H9 (cell line): ENCODE results near the gene LRP8. TPM values are rescaled to one million over a fixed set of nuclear protein-coding genes. Genes with fewer than 3 reads are reported as not detected.

Source experiments
- DNase-seq: peaks from one replicate; pipeline ENCODE4 v3.0.0-alpha.2; 2017
- H2AFZ ChIP-seq: one replicate; pipeline ENCODE4 v1.6.1; 2013; ENCODE audit warnings: mild to moderate bottlenecking, low read length, control low read depth, moderate library complexity
- H2AK5ac ChIP-seq: 2 replicates; pipeline ENCODE4 v1.6.1; 2013; ENCODE audit warnings: low read length, control low read depth, mixed read lengths; ENCODE audit not compliant: insufficient read length
- H2BK120ac ChIP-seq: one replicate; pipeline ENCODE4 v1.6.1; 2013; ENCODE audit warnings: low read depth, mild to moderate bottlenecking, low read length, control low read depth, inconsistent platforms; ENCODE audit not compliant: poor library complexity, severe bottlenecking
- H2BK12ac ChIP-seq: 2 replicates; pipeline ENCODE4 v1.6.1; 2013; ENCODE audit warnings: low read length, control low read depth, mixed read lengths, low read depth; ENCODE audit not compliant: insufficient read length
- H2BK15ac ChIP-seq: 2 replicates; pipeline ENCODE4 v1.6.1; 2013; ENCODE audit warnings: low read depth, low read length, control low read depth
- H2BK20ac ChIP-seq: one replicate; pipeline ENCODE4 v1.6.1; 2013; ENCODE audit warnings: low read depth, mild to moderate bottlenecking, low read length, control low read depth, inconsistent platforms; ENCODE audit not compliant: poor library complexity, severe bottlenecking
- H2BK5ac ChIP-seq: 2 replicates; pipeline ENCODE4 v1.6.1; 2013; ENCODE audit warnings: low read length, control low read depth, mixed read lengths; ENCODE audit not compliant: insufficient read length
- H3K14ac ChIP-seq: 2 replicates; pipeline ENCODE4 v1.6.1; 2013; ENCODE audit warnings: low read length, control low read depth; ENCODE audit not compliant: insufficient read depth
- H3K18ac ChIP-seq: 2 replicates; pipeline ENCODE4 v1.6.1; 2013; ENCODE audit warnings: low read depth, mild to moderate bottlenecking, mixed read lengths, low read length, control low read depth; ENCODE audit not compliant: insufficient read length
- H3K23ac ChIP-seq: 2 replicates; pipeline ENCODE4 v1.6.1; 2013; ENCODE audit warnings: low read length, control low read depth, mixed read lengths, low read depth; ENCODE audit not compliant: insufficient read length
- H3K23me2 ChIP-seq: 2 replicates; pipeline ENCODE4 v1.6.1; 2013; ENCODE audit warnings: low read depth, mild to moderate bottlenecking, mixed read lengths, low read length, control low read depth; ENCODE audit not compliant: insufficient read length, poor library complexity, severe bottlenecking
- H3K27ac ChIP-seq: 2 replicates; pipeline ENCODE4 v1.5.1; 2013; ENCODE audit warnings: low read length, control low read depth, mixed read lengths, low read depth; ENCODE audit not compliant: insufficient read length
- H3K27me3 ChIP-seq: 2 replicates; pipeline ENCODE4 v1.6.1; 2013; ENCODE audit warnings: low read length, control low read depth, inconsistent platforms; ENCODE audit not compliant: insufficient read depth
- H3K4ac ChIP-seq: 2 replicates; pipeline ENCODE4 v1.6.1; 2013; ENCODE audit warnings: low read depth, mild to moderate bottlenecking, control low read depth, inconsistent platforms, low read length, moderate library complexity
- H3K4me1 ChIP-seq: 2 replicates; pipeline ENCODE4 v1.6.1; 2013; ENCODE audit warnings: low read length, control low read depth, inconsistent platforms; ENCODE audit not compliant: insufficient read depth
- H3K4me2 ChIP-seq: 2 replicates; pipeline ENCODE4 v1.6.1; 2013; ENCODE audit warnings: low read length, control low read depth, mixed read lengths; ENCODE audit not compliant: insufficient read length, insufficient read depth
- H3K56ac ChIP-seq: 2 replicates; pipeline ENCODE4 v1.6.1; 2013; ENCODE audit warnings: low read depth, mild to moderate bottlenecking, mixed read lengths, low read length, control low read depth; ENCODE audit not compliant: insufficient read length
- H3K79me1 ChIP-seq: 2 replicates; pipeline ENCODE4 v1.6.1; 2013; ENCODE audit warnings: low read depth, mild to moderate bottlenecking, moderate library complexity, low read length, control low read depth, inconsistent platforms; ENCODE audit not compliant: insufficient read depth, poor library complexity, severe bottlenecking
- H3K79me2 ChIP-seq: 2 replicates; pipeline ENCODE4 v1.6.1; 2013; ENCODE audit warnings: low read length, control low read depth, inconsistent platforms; ENCODE audit not compliant: insufficient read depth
- H3K9ac ChIP-seq: 2 replicates; pipeline ENCODE4 v1.6.1; 2013; ENCODE audit warnings: low read length, control low read depth, mixed read lengths; ENCODE audit not compliant: insufficient read length; ENCODE audit errors: extremely low read depth
- H3K9me3 ChIP-seq: one replicate; pipeline ENCODE4 v1.6.1; 2013; ENCODE audit warnings: low read depth, low read length, inconsistent platforms; ENCODE audit not compliant: control insufficient read depth
- H3T11ph ChIP-seq: one replicate; pipeline ENCODE4 v1.6.1; 2013; ENCODE audit warnings: mild to moderate bottlenecking, low read length, control low read depth, inconsistent platforms
- H4K20me1 ChIP-seq: one replicate; pipeline ENCODE4 v1.6.1; 2013; ENCODE audit not compliant: control insufficient read depth, insufficient read length, insufficient read depth
- H4K5ac ChIP-seq: 2 replicates; pipeline ENCODE4 v1.6.1; 2013; ENCODE audit warnings: low read depth, mild to moderate bottlenecking, mixed read lengths, low read length, control low read depth; ENCODE audit not compliant: insufficient read length
- H4K8ac ChIP-seq: replicated peaks from 2 replicates; pipeline ENCODE4 v1.6.1; 2013; ENCODE audit warnings: low read length, control low read depth, mixed read lengths, low read depth; ENCODE audit not compliant: insufficient read length
- H4K91ac ChIP-seq: 2 replicates; pipeline ENCODE4 v1.6.1; 2013; ENCODE audit warnings: low read depth, mild to moderate bottlenecking, moderate library complexity, mixed read lengths, low read length, control low read depth; ENCODE audit not compliant: insufficient read length
- H3K27ac Mint-ChIP-seq, 3 experiments: 2 replicates in 2 of 3; 3 replicates in 1 of 3; pipeline ENCODE4 v1.8.0; 2020 to 2021; ENCODE audit warnings: mixed read lengths in 3 of 3, mild to moderate bottlenecking in 1 of 3, moderate library complexity in 1 of 3
- H3K27me3 Mint-ChIP-seq: 2 replicates; pipeline ENCODE4 v1.8.0; 2021; ENCODE audit warnings: low read depth, mild to moderate bottlenecking, moderate library complexity, mixed read lengths
- H3K36me3 Mint-ChIP-seq, 3 experiments: 2 replicates in 2 of 3; 3 replicates in 1 of 3; pipeline ENCODE4 v1.8.0; 2020 to 2021; ENCODE audit warnings: low read depth in 3 of 3, mixed read lengths in 3 of 3; ENCODE audit not compliant: insufficient read depth in 1 of 3
- H3K4me1 Mint-ChIP-seq, 2 experiments: 2 replicates each; pipeline ENCODE4 v1.8.0; 2020; ENCODE audit warnings: mixed read lengths in 2 of 2
- H3K4me3 Mint-ChIP-seq, 2 experiments: 2 replicates in 1 of 2; 3 replicates in 1 of 2; pipeline ENCODE4 v1.8.0; 2020 to 2021; ENCODE audit warnings: mild to moderate bottlenecking in 2 of 2, mixed read lengths in 2 of 2, moderate library complexity in 1 of 2
- H3K9me3 Mint-ChIP-seq, 2 experiments: 2 replicates in 1 of 2; 3 replicates in 1 of 2; pipeline ENCODE4 v1.8.0; 2020; ENCODE audit warnings: mild to moderate bottlenecking in 2 of 2, mixed read lengths in 2 of 2, moderate library complexity in 1 of 2
- WGBS: extraction: QIAGEN DNeasy Blood & Tissue Kit; methylation state at CpG from one replicate; pipeline ENCODE4 v1.1.7; 2013; ENCODE audit warnings: missing lambda C conversion rate, low lambda C conversion rate, mixed read lengths; ENCODE audit not compliant: insufficient read length; ENCODE audit errors: extremely low coverage; 5-methylcytosine and 5-hydroxymethylcytosine counted together
- total RNA-seq: library from RNA; stranded (reverse); gene quantifications from 2 replicates; pipeline ENCODE4 v1.2.1, GENCODE V29; 2021
- TF ChIP-seq, protein P1 (sequence below): fragments of 200-600 bp; sonication (generic); conservative IDR thresholded peaks from 3 replicates; pipeline ENCODE4 v1.8.0; 2021; ENCODE audit warnings: antibody characterized with exemption, mild to moderate bottlenecking

The LRP8 gene
- total RNA-seq, 1 experiment from 2014 or later: 78.6 TPM

DNA sequence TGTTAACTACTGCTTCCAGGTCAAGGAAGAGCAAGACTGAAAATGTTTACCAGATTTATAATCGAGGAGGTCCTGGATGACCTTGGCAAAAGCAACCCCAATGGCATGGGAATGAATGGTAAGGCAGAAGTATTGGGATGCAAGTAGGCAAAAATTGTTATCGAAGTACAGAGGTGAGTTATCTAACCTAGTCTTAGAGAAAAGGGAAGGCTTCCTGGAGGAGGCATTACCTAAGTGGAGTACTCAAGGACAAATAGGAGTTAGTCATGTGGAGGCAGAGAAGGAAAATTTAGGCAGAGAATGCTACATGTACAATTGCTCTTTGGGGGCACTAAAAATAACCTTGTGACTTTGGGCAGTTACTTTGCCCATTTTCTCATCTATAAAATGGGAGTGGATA, 86.0 kb downstream of the LRP8 start:
- Histone ChIP-seq H2BK120ac (no peak overlapping the region), H2BK20ac (no peak overlapping the region), H3K79me2 (peaks cover 5% of the 10 kb centered on the region; the same call in 1 of the 2 replicates), H4K8ac (no peak overlapping the region), H2BK12ac (no peak overlapping the region), H4K20me1 (no peaks in the 10 kb centered on the region), H3K4me2 (no peak overlapping the region), H2AK5ac (no peak overlapping the region), H2BK15ac (no peak overlapping the region), H3K9me3 (no peaks in the 10 kb centered on the region), H3K23me2 (peaks cover 6% of the 10 kb centered on the region), H2BK5ac (no peak overlapping the region), H3T11ph (no peak overlapping the region), H3K9ac (no peak overlapping the region), H3K56ac (no peak overlapping the region), H3K23ac (no peak overlapping the region), H3K27ac (no peak overlapping the region), H3K79me1 (peaks cover 1% of the 10 kb centered on the region), H2AFZ (no peak overlapping the region), H3K18ac (no peak overlapping the region), H3K14ac (no peak overlapping the region), H4K5ac (no peak overlapping the region), H4K91ac (no peak overlapping the region), H3K4ac (no peak overlapping the region), H3K4me1 (no peaks in the 10 kb centered on the region), H3K27me3 (no peaks in the 10 kb centered on the region)
- Mint-ChIP-seq H3K9me3 (no peaks in the 10 kb centered on the region), H3K4me1 (peaks cover 9 to 13% of the 10 kb centered on the region in 2 experiments), H3K27ac (no peak overlapping the region), H3K36me3 (peaks cover 0 to 23% (median 3%) of the 10 kb centered on the region in 3 experiments; a peak in 4 of 7 replicates), H3K27me3 (no peaks in the 10 kb centered on the region; the same call in 1 of the 2 replicates), H3K4me3 (no peak overlapping the region)
- no CpG with 5 or more reads among the region's 2 CpGs for WGBS
- no peak for DNase-seq
- TF ChIP-seq, protein P1, sequence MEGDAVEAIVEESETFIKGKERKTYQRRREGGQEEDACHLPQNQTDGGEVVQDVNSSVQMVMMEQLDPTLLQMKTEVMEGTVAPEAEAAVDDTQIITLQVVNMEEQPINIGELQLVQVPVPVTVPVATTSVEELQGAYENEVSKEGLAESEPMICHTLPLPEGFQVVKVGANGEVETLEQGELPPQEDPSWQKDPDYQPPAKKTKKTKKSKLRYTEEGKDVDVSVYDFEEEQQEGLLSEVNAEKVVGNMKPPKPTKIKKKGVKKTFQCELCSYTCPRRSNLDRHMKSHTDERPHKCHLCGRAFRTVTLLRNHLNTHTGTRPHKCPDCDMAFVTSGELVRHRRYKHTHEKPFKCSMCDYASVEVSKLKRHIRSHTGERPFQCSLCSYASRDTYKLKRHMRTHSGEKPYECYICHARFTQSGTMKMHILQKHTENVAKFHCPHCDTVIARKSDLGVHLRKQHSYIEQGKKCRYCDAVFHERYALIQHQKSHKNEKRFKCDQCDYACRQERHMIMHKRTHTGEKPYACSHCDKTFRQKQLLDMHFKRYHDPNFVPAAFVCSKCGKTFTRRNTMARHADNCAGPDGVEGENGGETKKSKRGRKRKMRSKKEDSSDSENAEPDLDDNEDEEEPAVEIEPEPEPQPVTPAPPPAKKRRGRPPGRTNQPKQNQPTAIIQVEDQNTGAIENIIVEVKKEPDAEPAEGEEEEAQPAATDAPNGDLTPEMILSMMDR: no peak
